ENCODE measurements around the gene ATP10B. TPM values are rescaled to one million over a fixed set of nuclear protein-coding genes. Genes with fewer than 3 reads are reported as not detected.
"Not testable (repeated sequence)": the region's sequence is repeated elsewhere in the genome, so short reads cannot be mapped to it uniquely, and the experiment has no call there.

Gene ATP10B
- total RNA-seq: not detected in 2 replicates

DNA sequence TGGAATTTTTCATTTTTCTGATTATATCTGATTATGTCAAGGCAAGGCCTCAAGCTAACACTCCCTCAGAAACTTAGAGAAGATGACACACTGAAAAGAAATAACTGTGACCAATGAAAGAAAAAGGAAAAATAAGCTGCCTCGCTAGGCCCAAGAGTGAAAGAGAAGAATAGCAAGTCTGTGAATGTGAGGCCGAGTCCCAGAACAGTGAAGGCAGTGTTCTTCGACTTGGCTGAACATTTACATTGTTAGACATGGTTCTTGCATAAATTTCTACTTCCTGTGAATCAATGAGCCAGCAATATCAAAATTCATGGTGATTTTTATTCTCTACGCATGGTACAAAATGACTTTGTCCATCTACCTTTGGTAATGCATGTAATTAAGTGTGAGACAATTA, at the start of gene ATP10B:
Gene ATP10B, minus strand, starts transcription at position 163 of the 400 bp plus-strand sequence. CDS start 164,137 bp downstream, outside the sequence.
- intact Hi-C loops (cut with micrococcal nuclease): no loop called here

- intact Hi-C loops (cut with micrococcal nuclease): no loop called here
Measured at GRCh38 chr5:160901656-160902055, 49.6 kb upstream of the ATP10B start.

GRCh38 chr5:160899735-160900134, 47.7 kb upstream of the ATP10B start:
- intact Hi-C loops (cut with micrococcal nuclease): no loop called here

DNA sequence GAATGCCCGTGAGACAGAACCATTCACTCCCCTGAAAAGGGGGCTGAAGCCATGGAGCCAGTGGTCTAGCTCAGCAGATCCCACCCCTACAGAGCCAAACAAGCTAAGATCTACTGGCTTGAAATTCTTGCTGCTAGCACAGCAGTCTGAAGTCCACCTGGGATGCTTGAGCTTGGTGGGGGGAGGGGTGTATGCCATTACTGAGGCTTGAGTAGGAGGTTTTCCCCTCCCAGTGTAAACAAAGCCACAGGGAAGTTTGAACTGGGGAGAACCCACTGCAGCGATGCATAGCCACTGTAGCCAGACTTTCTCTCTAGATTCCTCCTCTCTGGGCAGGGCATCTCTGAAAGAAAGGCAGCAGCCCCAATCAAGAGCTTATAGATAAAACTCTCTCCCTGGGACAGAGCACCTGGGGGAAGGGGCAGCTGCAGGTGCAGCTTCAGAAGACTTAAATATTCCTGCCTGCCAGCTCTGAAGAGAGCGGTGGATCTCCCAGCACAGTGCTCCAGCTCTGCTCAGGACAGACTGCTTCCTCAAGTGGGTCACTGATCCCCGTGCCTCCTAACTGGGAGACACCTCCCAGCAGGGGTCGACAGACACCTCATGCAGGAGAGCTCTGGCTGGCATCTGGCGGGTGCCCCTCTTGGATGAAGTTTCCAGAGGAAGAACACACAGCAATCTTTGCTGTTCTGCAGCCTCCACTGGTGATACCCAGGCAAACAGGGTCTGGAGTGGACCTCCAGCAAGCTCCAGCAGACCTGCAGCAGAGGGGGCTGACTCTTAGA, 41.4 kb upstream of the ATP10B start:
- intact Hi-C loops (cut with micrococcal nuclease): not testable (repeated sequence)

GRCh38 chr5:160887780-160888179, 35.8 kb upstream of the ATP10B start:
- intact Hi-C loops (cut with micrococcal nuclease): no loop called here

DNA sequence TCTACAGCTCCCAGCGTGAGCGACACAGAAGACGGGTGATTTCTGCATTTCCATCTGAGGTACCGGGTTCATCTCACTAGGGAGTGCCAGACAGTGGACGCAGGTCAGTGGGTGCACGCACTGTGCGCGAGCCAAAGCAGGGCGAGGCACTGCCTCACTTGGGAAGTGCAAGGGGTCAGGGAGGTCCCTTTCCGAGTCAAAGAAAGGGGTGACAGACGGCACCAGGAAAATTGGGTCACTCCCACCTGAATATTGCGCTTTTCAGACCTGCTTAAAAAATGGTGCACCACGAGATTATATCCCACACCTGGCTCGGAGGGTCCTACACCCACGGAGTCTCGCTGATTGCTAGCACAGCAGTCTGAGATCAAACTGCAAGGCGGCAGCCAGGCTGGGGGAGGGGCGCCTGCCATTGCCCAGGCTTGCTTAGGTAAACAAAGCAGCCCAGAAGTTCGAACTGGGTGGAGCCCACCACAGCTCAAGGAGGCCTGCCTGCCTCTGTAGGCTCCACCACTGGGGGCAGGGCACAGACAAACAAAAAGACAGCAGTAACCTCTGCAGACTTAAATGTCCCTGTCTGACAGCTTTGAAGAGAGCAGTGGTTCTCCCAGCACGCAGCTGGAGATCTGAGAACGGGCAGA, 21.7 kb upstream of the ATP10B start:
- intact Hi-C loops (cut with micrococcal nuclease): not testable (repeated sequence)

DNA sequence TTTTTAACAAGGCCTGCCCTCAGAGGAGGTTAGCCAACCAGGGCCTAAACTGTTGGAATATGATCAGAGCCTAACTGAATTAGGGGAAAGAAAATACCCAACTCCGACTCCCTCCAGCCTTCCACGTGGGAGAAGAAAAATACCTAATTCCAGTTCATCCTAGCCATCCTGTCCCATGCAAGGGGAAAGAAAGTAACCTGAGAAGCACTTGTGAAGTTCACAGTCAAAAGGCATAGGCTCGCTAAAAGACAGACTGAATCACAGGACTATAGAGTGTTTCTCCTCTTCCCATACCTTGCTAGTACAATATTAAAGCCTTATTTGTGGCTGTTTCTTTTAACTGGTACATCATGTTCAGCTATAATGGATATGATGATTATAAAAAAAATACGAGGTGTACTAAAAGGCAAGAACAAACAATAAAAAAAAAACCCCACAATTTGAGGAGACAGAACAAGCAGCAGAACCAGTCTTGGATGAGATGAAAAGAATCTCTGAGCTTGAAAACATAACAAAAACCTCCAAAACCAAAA, 18.0 kb upstream of the ATP10B start:
- intact Hi-C loops (cut with micrococcal nuclease): no loop called here

GRCh38 chr5:160867976-160868375, 16.0 kb upstream of the ATP10B start:
- intact Hi-C loops (cut with micrococcal nuclease): no loop called here

DNA sequence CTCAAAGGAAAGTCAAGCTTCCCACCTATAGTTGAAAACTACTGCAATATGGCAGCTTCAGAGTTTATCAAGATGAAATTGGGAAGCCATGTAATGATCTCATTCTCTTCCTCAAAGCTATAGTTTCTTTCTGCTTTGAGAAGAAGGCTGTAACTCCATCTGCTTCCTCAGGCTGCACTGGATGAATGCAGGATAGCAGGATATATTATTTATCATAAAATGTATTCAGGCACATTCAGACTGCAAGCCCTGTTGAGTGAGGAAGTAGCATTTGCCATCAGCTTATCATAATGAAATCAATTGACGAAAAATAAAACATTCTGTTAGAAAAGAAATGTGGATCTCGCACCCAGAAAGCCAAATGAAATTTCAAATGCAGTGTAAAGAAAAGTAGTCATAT, 560 bp downstream of the ATP10B start:
- intact Hi-C loops (cut with micrococcal nuclease): no loop called here

- intact Hi-C loops (cut with micrococcal nuclease): no loop called here
Measured at GRCh38 chr5:160850421-160850820, 1.6 kb downstream of the ATP10B start.

DNA sequence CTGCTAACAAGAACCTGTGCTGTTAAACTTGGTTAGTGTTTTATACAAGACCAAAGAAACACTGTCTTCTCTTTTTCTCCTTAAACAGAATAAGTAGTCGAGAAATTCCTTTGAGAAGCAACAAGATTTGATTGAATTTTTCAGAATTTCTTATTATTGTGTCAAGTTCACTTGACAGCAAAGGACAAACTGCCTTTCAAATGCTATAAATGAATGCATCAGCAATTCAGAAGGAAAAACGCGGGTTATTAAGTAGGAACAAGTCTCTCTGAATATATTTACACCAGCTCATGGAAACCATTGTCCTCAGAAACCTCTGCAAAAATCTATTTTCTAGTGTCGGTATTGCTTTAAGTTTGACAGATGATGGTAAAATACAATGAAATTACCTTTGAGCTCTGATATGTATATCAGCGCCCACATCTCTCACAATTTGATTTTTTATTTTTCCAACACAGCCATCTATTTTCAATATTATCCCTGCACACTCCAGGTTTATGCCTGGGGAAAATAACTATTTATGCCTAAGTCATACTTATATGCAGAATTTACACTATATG, 4.4 kb downstream of the ATP10B start:
- intact Hi-C loops (cut with micrococcal nuclease): loop anchor here (10.0 kb wide), 1 partner anchor 413 kb away; no protein-coding TSS in a partner anchor

- intact Hi-C loops (cut with micrococcal nuclease): loop anchor here (10.0 kb wide), 1 partner anchor 412 kb away; no protein-coding TSS in a partner anchor
Measured at GRCh38 chr5:160846642-160847041, 5.4 kb downstream of the ATP10B start.

DNA sequence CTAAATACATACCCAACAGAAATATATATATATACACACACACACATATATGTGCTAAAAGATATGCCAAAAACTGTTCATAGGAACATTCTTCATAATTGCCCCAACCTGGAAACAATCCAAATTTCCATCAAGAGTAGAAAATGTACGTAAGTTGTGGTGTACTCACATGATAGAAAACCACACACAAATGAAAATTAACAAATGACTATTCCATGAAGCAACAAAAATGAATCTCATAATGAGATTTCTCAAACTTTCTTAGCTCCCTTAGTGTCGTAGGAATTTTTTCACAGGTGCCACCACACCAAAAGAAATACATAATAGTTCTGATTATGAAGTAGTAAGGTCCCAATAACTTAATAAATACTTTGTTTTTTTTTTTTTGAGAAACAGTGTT, 7.8 kb downstream of the ATP10B start:
- intact Hi-C loops (cut with micrococcal nuclease): loop anchor here (10.0 kb wide), 1 partner anchor 409 kb away; no protein-coding TSS in a partner anchor

DNA sequence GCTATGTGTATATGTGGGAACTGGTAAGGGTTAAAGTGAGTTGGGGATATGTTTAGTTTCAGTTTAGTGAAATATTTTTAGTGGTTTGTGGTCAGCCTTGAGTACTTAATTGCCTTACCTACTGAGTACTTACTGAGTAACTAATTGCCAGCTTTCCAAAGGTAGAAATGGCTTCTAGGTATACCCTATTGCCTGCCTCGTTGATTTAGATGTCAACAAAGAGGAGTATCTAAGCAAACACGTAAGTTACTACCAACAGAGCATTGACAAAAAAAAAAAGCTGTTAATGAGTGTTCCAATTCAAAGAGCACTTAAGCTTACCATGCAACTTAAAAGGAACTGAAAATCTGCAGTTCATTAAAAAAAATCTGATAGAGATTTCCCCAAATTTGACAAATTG, 8.8 kb downstream of the ATP10B start:
- intact Hi-C loops (cut with micrococcal nuclease): loop anchor here (10.0 kb wide), 1 partner anchor 408 kb away; no protein-coding TSS in a partner anchor

DNA sequence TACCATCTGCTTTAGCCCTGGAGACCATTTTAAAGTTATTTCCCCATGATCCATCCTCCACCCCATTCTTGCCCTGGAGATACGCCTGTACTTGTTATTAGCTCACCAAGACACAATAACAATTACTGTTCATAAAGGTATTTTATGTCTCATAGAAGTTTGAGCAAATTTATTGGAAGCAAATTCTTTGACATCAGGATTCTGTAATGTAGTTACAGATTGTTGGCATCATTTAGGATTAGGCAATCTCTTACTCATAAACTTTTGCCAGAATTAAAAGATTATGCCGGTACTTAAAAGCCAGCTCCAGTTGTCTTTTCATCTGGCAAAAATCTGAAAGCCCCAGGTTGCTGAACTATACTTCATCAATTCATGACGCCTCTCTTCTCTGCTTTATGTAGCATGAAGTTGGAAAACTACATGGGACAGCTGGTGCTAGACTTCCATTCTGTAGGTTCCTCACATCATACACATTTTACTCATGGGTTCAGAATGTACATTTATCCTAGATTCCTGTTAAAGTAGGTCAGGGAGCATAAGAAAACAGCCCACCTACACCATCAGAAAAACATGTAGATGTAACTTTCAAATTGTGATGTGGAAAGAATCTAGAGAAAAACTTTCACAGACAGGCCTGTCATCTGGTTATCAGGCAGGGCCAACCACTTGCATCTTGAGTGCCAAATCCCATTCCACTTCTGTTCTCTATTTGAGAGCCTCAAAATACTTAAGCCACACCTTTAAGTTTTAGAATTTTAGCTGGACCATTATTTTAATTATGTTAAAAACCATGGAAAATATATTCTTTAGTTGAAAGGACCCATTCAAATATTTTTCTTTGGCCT, 14.0 kb downstream of the ATP10B start:
- intact Hi-C loops (cut with micrococcal nuclease): no loop called here

DNA sequence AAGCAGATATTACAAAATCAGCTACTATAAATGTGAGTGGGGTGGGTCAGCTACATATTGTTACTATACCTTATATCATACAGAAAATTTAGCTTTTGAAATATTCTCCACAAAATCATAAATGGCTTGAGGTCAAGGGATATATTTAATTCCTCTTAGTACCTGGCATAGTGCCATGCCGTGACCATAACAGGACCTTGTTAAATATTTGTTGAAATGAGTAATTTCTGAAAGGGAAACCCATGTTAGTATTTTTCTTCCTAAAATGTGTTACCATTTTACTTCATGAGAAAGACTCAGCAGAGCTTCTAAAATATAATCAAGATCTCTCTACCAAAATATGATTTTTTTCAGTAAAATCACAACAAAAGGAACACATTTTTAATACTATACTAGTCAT, 14.8 kb downstream of the ATP10B start:
- intact Hi-C loops (cut with micrococcal nuclease): no loop called here

DNA sequence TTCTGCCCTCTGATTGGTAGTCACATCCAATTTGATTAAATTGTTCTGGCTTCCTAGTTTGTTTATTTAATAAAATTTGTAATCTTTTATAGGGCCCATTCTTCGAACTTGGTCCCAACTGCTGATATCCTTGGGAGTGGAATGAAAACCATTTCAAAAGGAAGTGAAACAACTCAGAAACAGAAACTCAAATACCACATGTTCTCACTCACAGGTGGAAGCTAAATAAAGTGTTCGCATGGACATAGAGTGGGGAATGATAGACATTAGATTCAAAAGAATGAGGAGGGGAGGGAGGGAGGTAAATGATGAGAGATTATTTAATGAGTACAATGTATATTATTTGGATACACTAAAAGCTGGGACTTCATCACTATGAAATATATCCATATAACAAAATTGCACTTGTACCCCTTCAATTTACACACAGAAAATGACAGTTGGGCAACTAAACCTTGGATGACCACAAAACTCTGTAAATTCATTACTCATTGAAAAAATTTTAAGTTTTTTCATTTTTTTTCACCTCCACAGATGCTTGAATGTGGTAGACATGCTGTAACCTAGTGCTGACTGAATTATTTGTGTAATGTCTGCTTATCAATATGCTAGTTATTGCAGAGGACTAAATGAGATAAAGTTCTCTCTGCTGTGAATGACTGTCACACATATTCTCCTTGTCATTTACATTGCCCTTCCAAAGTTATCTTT, 16.0 kb downstream of the ATP10B start:
- intact Hi-C loops (cut with micrococcal nuclease): no loop called here

DNA sequence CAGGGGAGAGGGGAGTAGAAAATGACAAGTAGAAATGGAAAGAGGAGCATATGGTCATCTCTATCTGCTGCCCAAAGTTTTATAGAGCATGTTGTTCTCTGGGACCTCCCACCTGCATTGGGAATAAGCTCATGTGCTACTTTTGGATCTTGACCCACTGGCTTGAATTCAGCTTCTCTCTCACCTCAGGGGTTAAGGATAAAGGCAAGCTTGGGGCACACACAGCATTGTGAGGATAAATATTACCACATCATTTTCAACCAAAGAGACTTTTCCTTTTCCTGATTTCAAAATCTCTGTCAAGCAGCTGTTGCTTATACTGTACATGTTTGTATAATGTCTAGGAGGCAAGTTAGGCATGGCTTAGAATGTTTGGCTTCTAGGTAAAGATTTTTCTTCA, 16.6 kb downstream of the ATP10B start:
- intact Hi-C loops (cut with micrococcal nuclease): no loop called here

DNA sequence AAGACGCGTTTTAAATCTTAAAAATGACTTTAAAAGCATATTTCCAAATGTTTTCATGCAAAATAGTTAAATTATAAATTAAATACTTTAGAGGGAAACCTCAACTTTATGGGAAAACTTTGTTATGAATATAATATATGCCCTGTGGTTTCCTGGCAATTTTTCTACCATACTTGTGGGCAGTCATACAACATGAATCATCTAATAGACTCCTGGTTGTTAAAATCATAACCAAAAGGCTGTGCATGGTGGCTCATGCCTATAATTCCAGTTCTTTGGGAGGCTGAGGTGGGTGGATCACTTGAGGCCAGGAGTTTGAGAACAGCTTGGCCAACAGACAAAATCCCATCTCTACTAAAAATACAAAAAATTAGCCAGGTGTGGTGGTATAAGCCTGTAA, 18.2 kb downstream of the ATP10B start:
- intact Hi-C loops (cut with micrococcal nuclease): no loop called here

DNA sequence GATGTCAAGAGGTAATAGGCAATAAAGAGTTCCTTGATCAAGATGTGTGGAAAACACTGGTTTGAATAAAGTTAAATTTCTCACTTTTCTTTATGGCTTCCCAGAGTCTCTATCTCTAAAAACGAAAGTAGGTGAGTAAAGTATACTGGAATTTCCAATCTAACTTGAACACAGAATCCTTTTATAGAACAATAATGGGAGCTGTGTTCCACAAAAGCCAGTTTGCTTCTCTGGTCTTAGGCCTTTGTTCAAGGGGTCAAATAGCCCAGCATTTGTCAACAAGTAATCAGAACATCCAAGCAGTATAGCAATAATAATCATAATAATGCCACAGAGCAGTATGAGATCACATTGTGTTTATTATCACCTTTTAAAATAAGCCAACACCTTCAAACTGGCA, 20.2 kb downstream of the ATP10B start:
- intact Hi-C loops (cut with micrococcal nuclease): no loop called here

Measured in T-helper 2 cell treated with Interferon-gamma antibody and Interleukin-4, amounts not matched to agents 100 ng/mL and 5 ng/mL, for 36 hours (primary cell).